ENCODE results near the gene HDAC4.

DNA sequence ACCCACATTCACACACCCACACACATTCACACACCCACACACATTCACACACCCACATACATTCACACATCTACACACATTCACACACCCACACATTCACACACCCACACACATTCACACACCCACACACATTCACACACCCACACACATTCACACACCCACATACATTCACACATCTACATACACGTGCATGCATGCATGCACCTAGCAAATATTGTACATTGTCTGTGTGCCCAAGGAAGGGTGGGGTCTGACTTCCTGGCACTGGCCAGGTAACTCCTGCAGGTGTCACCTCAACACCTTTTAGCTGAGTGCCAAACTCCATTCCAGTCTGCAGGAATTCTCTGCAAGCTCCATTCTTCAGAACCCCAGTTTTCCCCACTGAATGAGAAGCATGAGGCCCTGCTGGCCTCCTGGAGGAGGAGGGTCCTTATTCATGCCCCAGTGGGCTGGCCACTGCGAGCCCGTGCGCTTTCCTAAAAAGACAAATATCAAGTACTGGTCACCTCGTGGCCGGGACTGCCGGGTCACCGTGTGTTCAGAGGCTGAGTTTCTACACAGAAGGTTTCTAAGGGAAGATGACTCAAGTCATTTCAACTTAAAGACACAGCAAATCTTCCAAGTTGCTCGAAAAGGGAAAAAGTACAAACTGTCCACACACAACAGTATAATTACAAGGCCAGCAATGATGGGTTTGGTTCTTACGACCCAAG lies 131.5 kb downstream of the HDAC4 start:
- TF ChIP-seq GATA2 (IDR thresholded peaks at IDR 0.05; ENCODE audit: low read depth, low read length) (no peak), GATA3 (IDR thresholded peaks at IDR 0.05; ENCODE audit: low read depth, low read length) (no peak)

All from SH-SY5Y (cell line).